HG02763 (cell line): Measurements from ENCODE around the gene DXO.
"Not testable (repeated sequence)": the region's sequence is repeated elsewhere in the genome, so short reads cannot be mapped to it uniquely, and the experiment has no call there.

Experiments
- ATAC-seq: cut with Tn5 transposase; IDR thresholded peaks from one replicate; pipeline ENCODE4 v1.9.1; 2021; ENCODE audit warnings: mild to moderate bottlenecking, moderate library complexity; ENCODE audit not compliant: unreplicated experiment

DXO gene

GRCh38 chr6:31932137-31932536 lies 39.8 kb downstream of the DXO start:
- ATAC-seq, result not testable (repeated sequence)

DNA sequence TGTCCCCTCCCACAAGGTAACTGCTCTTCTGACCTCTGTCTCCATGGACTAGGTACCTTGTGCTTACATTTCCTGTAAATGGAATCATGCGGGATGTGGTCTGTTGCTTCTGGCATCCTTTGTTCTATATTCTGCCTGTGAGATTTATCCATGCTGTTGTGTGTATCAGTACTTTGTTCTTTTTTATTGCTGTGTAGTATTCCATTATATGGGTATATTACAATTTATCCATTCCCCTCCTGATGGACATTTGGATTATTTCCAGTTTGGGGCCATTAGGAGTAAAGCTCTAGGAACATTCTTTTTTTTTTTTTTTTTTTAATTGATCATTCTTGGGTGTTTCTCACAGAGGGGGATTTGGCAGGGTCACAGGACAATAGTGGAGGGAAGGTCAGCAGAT lies 41.0 kb downstream of the DXO start:
- no peak for ATAC-seq

- no peak for ATAC-seq
Measured at GRCh38 chr6:31928672-31928939, 43.3 kb downstream of the DXO start.

GRCh38 chr6:31927863-31928671 lies 43.9 kb downstream of the DXO start:
- no peak for ATAC-seq

- no peak for ATAC-seq
Measured at GRCh38 chr6:31927242-31927862, 44.6 kb downstream of the DXO start, which contains the start of gene C2. TSS of gene C2 (plus strand) at chr6:31927717. CDS start at chr6:31927753, 36 bp downstream.

GRCh38 chr6:31922942-31923341 lies 49.0 kb downstream of the DXO start:
- ATAC-seq, result no peak

GRCh38 chr6:31920811-31921210 lies 51.1 kb downstream of the DXO start:
- ATAC-seq, result no peak
